Amniotic stem cell (primary cell): ENCODE data around the gene EMILIN1.
A peak's percentile ranks its signal among the peaks of the same experiment; 100 is the strongest.
"Not testable (repeated sequence)": the region's sequence is repeated elsewhere in the genome, so short reads cannot be mapped to it uniquely, and the experiment has no call there.

Experiments used
- DNase-seq: peaks from one replicate; lab custom pipeline; 2025; lab: John Stamatoyannopoulos, UW

EMILIN1 gene

GRCh38 chr2:27053776-27054175, 24.6 kb upstream of the EMILIN1 start:
- DNase-seq = no peak

GRCh38 chr2:27054721-27055120, 23.7 kb upstream of the EMILIN1 start:
- DNase-seq = no peak

- DNase-seq = no peak
These were observed 21.2 kb upstream of the EMILIN1 start for GRCh38 chr2:27057184-27057583.

- DNase-seq = no peak
These were observed 20.2 kb upstream of the EMILIN1 start for GRCh38 chr2:27058210-27058609.

- DNase-seq = no peak
These were observed 19.1 kb upstream of the EMILIN1 start for GRCh38 chr2:27059141-27059820.

GRCh38 chr2:27060323-27060722, 18.1 kb upstream of the EMILIN1 start:
- DNase-seq = no peak

- no peak for DNase-seq
These were observed 13.3 kb upstream of the EMILIN1 start for GRCh38 chr2:27065128-27065527.

- no peak for DNase-seq
These were observed 11.0 kb upstream of the EMILIN1 start for GRCh38 chr2:27067385-27067784.

- no peak for DNase-seq
These were observed 9.0 kb upstream of the EMILIN1 start for GRCh38 chr2:27069436-27069835.

GRCh38 chr2:27069961-27070618, 8.3 kb upstream of the EMILIN1 start:
- no peak for DNase-seq

GRCh38 chr2:27070653-27071276, 7.7 kb upstream of the EMILIN1 start:
- no peak for DNase-seq

GRCh38 chr2:27071277-27071989, 7.0 kb upstream of the EMILIN1 start, which contains the start of gene OST4:
Gene OST4 (minus strand): TSS chr2:27071654.
- peak; percentile 95 for DNase-seq

- no peak for DNase-seq
These were observed 6.2 kb upstream of the EMILIN1 start for GRCh38 chr2:27071990-27072830.

- no peak for DNase-seq
These were observed 5.5 kb upstream of the EMILIN1 start for GRCh38 chr2:27072920-27073319.

- no peak for DNase-seq
These were observed 4.6 kb upstream of the EMILIN1 start for GRCh38 chr2:27073782-27074181.

GRCh38 chr2:27074738-27075565, 3.5 kb upstream of the EMILIN1 start:
- DNase-seq = no peak

GRCh38 chr2:27075566-27075871, 2.9 kb upstream of the EMILIN1 start:
- not testable (repeated sequence) for DNase-seq

GRCh38 chr2:27076323-27076722, 2.1 kb upstream of the EMILIN1 start:
- DNase-seq = no peak

GRCh38 chr2:27077231-27077630, 1.2 kb upstream of the EMILIN1 start:
- DNase-seq = no peak

GRCh38 chr2:27079233-27080139, 1.1 kb downstream of the EMILIN1 start:
- DNase-seq = no peak
